Activated CD8-positive, alpha-beta memory T cell treated with anti-CD3 and anti-CD28 coated beads, Interleukin-2, amount 50 U/mL, for 48 hours (primary cell): ENCODE measurements around the gene SLC25A27.

Experiments
- DNase-seq: peaks from one replicate; pipeline ENCODE4 v3.0.0-alpha.2; 2020

The SLC25A27 gene

DNA sequence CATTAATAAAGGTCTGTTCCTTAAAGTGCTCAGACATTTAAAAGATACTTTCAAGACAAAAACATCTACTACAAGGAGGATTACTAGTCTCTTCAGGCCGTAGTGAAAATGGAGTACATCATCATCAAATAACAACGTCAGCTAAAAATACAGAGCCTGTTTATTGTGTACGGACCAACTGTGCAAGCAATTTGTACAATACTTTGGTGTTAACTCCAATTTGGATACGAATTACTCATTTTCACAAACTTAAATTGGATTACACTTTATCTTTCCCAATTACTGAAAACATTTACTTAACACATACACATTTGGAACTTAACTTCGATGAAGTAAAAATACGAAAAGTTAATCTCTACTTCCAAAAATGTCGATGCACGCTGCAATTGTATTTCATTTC is 959 bp upstream of the SLC25A27 start:
- no peak for DNase-seq

DNA sequence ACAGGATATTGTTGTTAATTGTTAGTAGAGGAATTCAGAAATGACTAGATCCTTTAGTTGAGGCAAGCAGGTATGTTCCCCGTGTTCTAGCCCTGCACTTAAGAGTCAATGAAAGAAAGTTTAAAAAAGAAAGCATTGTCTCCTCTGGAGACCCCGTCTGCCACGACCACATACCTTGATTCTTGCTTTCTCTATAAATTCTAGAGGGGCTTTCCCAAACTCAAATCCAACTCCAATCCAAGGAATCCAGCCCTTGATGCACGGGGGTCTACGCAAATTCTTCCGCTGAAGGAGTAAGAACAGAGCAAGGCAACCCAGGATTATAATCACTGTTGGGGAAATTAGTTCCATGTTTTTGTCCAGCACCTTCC is 558 bp upstream of the SLC25A27 start:
- no peak for DNase-seq

DNA sequence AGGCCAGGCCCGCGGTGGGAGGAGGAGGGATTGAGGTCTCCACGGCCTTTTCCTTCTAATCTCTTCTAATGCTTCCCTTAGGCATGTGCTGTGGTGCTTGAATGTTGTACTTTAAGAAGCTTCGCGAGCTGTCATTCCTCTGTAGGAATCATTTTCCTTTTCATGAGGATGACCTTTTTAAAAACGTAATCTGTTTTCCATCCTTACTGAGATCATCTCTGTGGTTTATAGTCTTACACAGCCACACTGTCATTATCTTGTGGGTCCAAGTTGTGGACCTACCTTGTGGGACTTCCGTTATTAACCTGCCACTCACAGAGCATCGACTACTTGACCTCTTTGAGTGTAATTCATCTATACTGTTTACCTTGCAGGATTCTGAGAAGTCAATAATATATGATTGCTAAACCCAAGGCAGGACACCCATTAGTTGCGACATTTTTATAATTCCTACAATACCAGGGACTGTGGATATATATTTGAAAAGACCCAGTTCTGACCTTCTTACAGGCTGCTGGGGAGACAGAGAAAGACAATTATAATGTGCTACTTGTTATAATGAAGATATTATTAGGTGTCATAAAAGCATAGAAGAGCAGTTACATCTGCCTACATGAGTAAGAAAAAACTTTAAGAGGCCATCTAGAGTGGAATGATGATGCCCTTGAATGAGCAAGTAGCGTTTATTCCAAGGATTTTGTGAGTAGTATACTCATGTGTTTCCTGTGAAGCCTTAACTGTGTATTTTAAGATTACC is 842 bp downstream of the SLC25A27 start:
- DNase-seq = no peak

DNA sequence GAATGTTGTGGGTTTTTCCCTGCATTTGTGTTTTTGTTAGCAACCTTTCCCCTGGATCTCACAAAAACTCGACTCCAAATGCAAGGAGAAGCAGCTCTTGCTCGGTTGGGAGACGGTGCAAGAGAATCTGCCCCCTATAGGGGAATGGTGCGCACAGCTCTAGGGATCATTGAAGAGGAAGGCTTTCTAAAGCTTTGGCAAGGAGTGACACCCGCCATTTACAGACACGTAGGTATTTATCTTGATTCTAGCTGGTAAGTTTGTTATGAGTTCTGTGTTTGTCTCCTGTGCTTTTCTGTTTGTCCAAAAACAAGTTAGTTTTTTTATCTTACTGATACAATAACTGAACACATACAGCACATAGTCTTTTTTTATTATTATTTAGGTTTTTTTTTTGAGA is 3.0 kb downstream of the SLC25A27 start:
- DNase-seq = no peak

DNA sequence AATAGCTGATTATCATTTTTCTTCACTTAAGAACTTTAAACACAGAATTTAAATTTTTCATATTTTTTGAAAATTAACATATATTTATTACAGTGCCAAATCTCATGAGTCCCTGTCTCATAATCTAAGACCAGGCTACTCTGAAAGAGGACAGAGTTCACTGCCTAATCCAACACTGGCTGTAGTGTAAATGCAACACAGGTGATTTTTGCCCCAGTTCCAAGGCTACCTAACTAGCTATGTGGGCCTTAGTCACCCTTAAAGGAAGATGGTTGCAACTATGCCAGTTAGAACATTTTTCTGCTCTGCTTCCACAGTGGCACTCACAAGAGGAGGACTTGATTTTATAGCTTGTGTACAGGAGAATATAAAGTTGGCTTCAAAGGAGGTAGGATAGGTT is 4.9 kb downstream of the SLC25A27 start:
- DNase-seq = no peak

DNA sequence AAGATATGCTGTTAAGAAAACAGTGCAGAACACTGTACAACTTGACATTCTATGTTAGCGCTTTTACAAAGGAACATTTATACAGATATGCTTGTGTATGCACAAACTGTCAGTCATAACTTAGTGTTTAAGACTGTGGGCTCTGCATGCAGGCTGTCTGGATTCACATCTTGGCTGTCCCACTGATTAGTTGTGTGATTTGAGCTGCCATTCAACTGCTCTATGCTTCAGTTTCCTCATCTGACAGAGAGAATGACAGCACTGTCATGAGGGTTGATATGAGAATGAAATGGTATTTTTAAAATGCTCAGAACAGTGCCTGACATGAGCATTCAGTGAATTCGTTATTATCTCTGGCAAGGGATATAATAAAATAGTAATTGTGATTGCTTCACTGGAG is 8.7 kb downstream of the SLC25A27 start:
- no peak for DNase-seq

DNA sequence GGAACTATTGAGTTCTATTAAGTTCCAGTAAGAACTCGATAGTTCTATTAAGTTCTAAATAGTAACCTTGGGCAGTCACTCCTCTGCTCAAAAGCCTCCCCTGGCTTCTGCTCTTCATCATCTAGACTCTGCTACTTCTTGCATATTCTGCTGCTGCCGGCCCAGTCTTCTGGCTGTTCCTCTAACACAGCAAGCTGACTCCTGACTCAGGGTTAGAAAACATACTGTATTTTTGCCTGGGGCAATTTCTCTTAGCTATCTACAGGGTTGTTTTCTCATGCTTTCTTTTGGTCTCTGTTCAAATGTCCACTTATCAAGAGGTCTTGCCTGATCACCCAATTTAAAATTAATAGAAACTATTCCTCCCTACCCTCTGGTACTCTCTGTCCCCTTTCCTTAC is 14.6 kb downstream of the SLC25A27 start:
- no peak for DNase-seq

DNA sequence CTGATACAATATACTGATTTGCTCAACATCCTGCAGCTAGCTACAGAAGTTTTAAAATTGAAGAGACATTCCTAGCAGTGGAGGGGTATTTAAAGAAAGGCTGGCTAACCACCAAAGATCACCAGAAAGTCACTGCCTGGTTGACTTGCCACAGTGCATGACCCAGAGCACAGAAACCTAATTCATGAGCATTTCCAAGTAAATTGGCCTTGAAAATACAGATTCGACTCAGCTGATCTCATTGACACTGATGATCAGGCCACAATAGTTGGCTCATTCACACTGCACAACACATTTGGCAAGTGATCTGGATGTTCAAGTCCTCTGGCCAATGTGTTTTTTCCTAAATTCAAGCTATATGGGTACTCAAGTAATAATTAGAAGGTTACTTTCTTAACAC is 21.6 kb downstream of the SLC25A27 start:
- no peak for DNase-seq

DNA sequence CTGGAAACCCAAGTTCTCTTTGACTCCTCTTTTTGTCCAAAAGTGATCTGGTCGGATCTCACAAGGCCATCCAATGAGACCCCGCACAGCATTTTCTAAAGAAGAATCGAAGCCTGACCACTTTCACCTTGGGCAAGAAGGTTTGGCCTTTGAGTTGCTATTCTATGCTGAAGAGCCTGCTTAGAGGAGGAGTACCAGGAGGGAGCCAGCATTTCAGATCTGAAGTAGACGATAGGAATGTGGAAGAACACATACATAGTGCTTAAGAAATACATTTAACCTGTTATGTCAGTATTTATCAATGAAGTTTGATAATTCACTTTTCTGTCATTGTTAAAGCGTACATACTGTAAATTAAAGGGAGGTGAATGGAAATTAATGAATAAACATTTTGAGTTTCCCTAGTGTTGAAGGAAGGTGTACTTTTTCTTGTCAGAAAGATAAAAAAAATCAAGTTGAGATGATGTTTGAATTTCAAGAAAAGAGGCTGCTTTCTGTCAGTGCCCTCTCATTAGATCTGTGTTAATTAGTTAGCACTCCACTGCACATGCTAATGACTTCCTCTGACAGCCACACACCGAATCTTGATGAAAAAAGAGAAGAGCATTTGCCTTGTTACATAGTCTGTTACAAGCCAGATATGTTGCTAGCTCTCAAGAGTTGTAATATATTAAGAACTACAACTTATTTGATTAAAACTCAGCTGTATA is 24.0 kb downstream of the SLC25A27 start:
- DNase-seq = no peak

DNA sequence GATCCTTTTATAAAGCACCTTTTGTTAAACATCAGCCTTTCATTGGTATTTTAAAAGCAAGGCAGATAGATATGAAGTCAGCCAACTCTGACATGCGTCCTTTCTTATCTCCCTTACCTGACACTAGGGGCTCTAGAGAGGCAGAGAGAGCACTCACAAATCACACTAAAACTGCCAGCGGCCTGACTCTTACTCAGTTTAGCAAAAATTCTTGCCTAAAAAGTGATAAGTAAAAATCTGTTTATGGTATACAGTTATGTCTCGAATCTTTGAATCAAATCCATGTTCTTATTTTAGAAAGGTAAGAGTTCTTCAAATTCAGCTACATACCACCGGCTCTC is 24.5 kb downstream of the SLC25A27 start:
- DNase-seq = no peak

DNA sequence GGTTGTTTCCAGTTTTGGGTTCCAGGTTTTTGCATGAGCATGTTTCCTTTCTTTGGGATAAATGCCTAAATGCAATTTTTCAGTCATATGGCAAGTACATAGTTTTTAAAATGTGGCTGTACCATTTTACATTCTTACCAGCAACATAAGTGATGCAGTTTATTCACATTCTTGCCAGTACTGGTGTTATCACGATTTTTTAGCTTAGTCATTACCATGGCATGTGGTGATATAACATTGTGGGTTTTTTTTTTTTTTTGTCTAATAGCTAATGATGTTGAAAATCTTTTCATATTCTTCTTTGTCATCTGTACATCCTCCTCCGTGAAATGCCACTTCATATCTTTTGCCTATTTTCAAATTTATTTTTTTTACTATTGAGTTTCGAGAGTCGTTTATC is 32.0 kb downstream of the SLC25A27 start:
- DNase-seq = no peak

DNA sequence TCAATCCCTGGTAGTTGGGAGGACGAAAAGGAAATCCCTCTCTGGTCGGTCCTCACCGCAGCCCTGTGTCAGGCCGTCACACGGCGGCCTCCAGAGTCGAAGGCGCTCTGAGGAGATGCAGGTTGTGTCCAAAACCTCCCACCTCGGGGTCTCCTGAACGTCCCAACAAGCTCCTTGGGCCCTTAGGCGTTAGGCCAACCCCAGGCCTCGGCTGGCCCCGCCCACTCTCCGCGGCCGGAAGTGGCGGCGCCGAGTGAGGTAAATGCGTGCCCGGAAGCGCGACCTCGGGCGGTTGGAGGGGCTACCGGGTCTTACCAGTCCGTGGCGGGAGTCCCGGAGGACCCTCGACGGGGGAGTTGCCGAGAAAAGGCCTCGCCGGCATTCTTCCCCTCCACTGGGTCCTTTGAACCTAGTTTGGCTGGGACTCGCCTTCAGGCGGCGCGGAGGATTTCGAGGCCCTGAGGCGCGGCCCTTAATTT is 34.9 kb downstream of the SLC25A27 start, which contains the start of gene TDRD6:
Gene TDRD6, plus strand, starts transcription at position 267 of the 479 bp plus-strand sequence. CDS start 244 bp downstream, outside the sequence.
- DNase-seq = no peak

DNA sequence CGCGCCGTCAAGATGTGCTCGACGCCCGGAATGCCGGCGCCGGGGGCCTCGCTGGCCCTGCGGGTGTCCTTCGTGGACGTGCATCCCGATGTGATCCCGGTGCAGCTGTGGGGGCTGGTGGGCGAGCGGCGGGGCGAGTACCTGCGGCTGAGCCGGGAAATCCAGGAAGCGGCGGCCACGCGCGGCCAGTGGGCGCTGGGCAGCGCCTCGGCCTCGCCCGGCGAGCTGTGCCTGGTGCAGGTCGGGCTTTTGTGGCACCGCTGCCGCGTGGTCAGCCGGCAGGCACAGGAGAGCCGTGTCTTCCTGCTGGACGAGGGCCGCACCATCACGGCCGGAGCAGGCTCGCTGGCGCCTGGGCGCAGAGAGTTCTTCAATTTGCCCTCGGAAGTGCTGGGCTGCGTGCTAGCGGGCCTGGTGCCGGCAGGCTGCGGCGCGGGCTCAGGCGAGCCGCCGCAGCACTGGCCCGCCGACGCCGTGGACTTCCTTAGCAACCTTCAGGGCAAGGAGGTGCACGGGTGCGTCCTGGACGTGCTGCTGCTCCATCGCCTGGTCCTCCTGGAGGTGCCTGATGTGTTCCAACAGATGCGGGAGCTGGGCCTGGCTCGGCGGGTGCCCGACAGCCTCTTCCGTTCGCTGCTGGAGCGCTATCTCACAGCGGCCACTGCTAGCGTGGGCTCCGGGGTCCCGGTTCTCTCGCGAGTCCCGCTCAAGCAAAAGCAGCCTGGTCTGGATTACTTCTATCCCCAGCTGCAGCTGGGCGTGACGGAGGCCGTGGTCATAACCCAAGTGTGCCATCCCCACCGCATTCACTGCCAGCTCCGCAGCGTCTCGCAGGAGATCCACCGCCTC is 35.6 kb downstream of the SLC25A27 start:
- DNase-seq = no peak

DNA sequence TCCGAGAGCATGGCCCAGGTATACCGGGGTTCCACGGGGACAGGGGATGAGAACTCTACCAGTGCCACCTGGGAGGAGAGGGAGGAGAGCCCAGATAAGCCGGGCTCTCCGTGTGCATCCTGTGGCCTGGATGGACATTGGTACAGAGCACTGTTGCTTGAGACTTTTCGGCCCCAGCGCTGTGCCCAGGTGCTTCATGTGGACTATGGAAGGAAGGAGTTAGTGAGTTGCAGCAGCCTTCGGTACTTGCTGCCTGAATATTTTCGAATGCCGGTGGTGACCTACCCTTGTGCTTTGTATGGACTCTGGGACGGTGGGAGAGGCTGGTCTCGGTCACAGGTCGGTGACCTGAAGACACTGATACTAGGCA is 36.2 kb downstream of the SLC25A27 start:
- no peak for DNase-seq

DNA sequence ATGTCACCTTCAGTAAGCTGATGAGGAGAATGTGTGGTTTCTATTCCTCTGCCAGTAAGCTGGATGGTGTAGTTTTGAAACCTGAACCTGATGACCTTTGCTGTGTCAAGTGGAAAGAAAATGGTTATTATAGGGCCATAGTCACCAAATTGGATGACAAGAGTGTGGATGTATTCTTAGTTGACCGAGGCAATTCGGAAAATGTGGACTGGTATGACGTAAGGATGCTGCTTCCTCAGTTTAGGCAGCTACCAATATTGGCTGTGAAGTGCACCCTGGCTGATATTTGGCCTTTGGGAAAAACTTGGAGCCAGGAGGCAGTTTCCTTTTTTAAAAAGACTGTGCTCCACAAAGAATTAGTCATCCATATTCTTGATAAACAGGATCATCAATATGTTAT is 36.9 kb downstream of the SLC25A27 start:
- no peak for DNase-seq

DNA sequence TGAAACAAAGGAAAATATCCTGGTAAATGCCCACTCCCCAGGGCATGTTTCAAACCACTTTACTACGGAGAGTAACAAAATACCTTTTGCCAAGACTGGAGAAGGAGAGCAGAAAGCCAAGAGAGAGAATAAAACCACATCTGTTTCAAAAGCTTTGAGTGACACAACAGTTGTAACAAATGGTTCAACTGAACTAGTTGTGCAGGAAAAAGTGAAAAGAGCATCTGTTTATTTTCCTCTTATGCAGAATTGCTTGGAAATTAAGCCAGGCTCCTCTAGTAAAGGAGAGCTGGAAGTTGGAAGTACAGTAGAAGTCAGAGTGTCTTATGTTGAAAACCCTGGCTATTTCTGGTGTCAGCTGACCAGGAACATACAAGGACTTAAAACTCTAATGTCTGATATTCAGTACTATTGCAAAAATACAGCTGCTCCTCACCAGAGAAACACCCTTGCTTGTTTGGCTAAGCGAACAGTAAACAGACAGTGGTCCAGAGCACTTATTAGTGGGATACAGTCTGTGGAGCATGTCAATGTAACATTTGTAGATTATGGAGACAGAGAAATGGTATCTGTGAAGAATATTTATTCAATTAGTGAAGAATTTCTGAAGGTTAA is 37.5 kb downstream of the SLC25A27 start:
- no peak for DNase-seq

DNA sequence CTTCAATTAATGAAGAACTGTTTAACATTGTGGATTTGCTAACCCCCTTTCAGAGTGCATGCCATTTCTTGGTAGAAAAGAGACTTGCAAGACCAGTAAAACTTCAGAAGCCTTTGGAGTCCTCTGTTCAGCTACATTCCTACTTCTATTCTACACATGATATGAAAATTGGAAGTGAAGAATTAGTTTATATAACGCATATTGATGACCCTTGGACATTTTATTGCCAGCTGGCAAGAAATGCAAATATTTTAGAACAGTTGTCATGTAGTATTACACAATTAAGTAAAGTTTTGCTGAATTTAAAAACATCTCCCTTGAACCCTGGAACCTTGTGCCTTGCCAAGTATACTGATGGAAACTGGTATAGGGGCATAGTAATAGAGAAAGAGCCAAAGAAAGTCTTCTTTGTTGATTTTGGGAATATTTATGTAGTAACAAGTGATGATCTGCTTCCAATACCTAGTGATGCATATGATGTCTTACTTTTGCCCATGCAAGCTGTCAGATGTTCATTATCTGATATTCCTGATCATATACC is 38.2 kb downstream of the SLC25A27 start:
- DNase-seq = no peak

DNA sequence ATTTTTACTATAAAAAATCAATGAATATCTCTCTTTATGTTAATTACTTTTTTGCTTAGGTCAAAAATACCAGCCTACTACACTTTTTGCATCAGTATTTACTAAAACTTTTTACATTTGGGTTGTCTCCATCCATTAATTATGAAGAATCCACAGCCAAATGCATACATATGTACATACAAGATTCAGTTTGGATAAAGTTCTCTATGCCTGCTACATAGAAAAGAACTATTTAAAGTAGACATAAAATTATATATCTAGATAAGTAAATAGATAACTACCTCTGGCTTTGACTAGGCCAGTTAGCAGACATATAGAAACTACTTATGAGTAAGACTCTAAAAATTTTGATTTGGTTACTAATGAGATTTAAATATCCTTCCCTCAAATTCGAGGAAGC is 47.2 kb downstream of the SLC25A27 start:
- no peak for DNase-seq

DNA sequence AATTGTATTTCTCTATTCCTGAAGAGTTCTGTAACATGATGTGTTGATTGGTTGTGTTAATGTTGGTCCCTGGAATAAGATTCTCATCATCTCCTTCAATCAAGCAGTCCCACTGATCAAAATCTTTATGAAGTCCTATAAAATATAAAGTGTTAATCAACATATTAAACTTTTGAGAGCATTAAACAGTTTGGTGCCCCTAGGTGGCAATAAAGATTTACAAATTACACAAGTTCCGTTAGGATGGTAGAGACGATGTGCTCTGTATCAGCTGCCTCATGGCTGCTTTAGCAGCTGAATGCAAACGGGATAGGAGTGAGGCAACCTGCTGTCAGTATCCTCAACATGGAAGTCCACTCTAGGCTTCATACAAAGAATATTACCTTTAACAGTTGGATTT is 51.8 kb downstream of the SLC25A27 start:
- DNase-seq = no peak

DNA sequence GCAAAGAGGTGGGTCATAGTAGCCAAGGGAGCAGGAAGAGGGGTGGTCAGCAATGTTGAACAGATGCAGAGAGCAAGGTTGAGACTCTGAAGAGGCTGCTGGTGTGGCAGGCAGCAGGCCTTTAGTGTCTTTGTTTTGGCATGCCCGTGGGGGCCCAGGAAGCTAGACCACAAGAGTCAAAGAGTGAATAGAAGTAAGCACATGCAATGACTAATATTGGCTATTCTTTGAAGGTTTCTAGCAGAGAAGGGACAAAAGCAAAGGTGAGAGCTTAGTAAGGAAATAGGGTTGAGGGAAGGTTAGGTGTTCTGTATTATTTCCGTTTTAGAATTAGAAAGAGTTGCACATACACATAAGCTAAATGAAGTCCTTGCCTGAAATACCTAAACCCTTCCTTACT is 53.7 kb downstream of the SLC25A27 start:
- DNase-seq = no peak

DNA sequence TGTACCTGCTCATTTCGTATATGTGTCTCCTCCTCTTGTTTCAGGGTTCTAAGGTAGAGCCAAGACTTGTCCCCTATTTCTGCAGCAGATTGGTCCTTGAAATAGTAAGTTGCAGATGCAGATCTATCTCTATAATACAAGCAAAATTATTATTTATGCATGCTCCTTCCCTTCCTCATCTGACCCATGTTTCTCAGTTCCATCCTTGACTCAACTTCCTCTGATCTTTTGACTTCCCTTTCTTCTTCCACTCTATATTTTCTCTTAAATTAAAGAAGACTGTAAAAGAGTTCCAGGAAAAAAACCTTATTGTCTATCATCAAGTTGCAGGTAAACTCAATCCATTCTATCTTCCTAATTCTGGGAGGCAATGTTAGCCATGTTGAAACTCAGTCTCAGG is 58.7 kb downstream of the SLC25A27 start:
- DNase-seq = no peak

DNA sequence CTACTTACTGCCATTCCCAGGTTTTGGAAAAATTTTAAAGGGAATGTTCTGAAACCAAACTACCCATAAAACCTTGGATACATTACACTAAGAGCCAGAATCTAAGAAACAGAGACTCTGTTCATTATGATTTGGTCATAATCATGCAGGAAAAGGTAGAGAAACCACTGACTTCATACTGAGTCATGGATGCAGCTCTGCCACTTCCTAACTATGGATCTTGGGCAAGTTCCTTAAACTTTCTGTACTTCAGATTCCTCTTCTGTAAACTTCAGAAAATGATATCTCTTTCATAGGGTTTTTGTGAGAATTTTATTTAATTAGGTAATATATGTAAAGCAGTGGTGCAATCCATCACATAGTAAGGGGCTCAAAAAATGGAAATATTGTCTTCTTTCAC is 62.4 kb downstream of the SLC25A27 start:
- no peak for DNase-seq

DNA sequence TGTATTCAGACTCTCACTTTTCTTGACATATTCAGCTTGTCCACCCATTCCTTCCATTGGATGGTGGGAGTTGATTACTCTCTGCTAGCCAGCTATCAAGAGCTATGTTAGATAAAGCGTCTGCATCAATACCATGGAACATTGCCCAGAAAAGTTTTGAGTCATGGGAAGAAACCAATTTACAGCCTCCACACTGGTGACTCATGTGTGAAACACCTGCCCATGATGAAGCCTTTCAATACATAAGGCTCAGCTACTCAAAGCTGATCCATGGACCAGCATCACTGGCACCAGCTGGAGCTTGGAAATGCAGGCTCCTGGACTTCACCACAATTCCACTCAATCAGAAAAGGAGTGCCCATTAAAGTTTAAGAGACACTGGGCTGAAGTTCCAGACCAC is 66.3 kb downstream of the SLC25A27 start:
- no peak for DNase-seq
